ENCODE results near the gene B3GAT1.
A peak's percentile ranks its signal among the peaks of the same experiment; 100 is the strongest.

The B3GAT1 gene

GRCh38 chr11:134370526-134371435 lies 41.3 kb downstream of the B3GAT1 start:
- DNase-seq, result no peak

DNA sequence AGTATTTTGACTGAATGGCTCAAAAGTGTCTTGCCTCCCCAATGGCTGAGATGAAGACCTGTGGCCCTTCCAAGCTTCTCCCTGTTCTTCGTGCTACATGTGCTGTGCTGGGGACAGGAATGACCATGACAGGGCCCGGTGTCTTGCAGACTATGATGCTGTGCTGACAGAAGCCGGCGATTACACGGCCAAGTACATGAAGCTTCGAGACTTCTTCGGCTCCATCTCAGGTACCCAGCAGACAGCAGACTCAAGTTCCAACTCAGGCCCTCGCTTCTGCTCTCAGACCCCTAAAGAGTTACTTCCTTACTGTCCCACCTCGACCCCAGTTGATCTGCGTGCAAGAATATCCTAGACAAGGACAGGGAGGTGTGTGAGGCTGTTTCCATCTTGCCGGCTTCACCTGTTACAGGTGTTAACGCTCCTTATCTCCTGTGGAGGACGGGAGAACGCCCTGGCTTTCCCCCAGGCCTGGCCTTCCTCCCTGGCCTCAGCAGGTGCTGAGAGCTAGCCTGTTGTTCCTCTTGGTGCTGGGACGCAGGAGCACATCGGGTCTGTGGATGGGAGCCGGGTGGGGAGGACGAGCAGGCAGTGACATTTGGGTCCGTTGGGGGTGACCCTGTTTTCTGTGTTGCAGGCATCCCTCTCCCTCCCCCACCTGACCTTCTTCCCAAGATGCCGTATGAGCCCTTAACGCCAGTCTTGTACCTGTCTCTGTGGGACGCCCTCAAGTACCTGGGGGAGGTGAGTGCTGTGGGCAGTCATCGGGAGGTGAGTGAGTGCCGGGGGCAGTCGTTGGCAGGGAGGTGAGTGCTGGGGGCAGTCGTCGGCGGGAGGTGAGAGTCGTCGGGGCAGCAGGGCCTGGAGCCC lies 42.2 kb downstream of the B3GAT1 start:
- no peak for DNase-seq

- no peak for DNase-seq
These were observed 44.3 kb downstream of the B3GAT1 start for GRCh38 chr11:134367781-134368180.

DNA sequence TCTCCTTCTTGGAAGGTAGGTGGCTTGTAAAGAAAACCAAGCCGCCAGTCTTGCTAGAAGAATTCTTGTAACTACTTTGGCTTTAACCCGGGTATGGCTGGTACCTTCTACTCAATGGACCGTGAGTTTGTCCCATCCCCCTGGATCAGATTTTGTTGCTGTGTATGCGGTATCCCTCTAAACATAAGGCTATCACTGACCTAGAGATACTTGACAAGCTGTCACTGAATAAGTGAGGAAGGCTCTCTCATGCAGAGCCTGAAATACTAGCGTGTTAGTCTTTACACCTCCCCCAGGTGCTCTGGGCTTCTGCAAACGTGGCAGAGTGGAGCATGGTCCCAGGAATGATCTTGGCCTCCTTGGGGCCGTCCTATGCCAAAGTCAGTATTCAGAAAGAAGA lies 45.8 kb downstream of the B3GAT1 start:
- DNase-seq, result no peak

- DNase-seq, result no peak
These were observed 46.8 kb downstream of the B3GAT1 start for GRCh38 chr11:134365011-134365925.

- DNase-seq, result no peak
These were observed 47.8 kb downstream of the B3GAT1 start for GRCh38 chr11:134364261-134364660.

- no peak for DNase-seq
These were observed 48.5 kb downstream of the B3GAT1 start for GRCh38 chr11:134363592-134363991.

DNA sequence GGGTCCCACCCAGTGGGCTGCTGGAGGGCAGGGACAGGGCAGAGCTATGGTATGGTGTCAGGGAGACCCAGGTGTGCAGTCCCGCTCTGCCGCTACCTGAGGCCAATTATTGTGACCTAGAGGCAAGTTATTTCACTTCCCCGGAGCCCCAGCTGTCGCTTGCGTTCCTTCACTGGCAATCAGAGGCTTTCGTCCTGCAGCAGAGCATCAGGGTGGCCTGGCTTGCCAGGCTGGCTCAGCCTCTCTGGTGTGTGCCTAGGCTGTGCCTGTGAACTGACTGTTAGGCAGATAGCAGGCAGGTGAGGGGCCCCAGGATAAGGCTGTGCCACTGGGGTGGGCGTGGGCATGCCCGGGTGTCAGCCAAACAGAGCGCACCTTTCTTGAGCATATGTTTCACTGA lies 48.9 kb downstream of the B3GAT1 start:
- DNase-seq, result no peak

- DNase-seq, result no peak
These were observed 49.7 kb downstream of the B3GAT1 start for GRCh38 chr11:134362192-134362901.

GRCh38 chr11:134361661-134362060 lies 50.4 kb downstream of the B3GAT1 start:
- no peak for DNase-seq

GRCh38 chr11:134360050-134360835 lies 51.8 kb downstream of the B3GAT1 start:
- peak; percentile 25 for DNase-seq

DNA sequence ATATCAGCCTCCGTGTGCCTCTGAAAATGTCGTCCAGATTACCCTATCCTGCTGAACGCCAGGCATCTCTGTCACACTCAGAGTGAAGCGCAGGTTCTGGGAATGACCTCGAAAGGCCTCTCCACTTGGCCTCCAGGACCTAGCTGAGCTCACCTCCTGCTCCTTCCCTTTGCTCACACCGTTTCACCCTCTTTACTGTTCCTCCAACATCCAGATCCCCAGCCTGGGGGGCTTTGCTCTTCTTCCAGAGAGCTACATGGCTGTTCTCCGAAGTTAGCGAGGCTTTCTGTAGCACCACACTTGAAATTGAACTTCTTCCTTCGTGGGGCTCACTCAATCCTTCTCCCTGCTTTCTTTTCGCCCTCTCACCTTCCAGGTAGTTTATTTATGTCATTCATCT lies 52.4 kb downstream of the B3GAT1 start:
- no peak for DNase-seq

DNA sequence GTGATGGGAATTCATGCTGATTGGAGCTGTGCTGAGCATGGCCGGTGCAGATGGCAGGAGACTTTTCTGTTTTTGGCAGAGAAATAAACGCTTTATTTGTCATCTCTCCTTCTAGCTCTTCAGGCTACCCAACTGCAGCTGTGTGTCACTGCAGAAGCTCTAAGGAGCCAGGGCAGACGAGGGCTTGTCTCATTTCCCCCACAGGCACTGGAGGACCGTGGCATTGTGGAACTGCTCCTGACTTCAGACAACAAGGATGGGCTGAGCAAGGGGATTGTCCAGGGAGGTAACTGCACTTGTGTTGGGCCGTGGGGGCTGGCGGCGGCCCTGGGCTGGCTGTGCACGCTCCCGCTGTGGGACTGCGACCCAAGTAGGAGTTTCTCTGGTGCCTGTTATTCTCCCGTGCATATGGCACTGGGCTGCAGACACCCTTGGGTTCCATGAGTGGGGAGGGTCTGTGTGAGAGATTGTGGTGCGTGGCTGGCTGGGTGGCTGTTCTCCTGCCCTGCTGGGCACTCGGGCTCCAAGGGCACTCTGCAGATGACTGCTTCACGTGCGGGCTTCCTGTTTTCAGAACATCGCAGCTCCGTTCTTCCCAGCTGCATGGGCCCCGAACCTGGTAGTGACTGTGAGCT lies 53.1 kb downstream of the B3GAT1 start:
- DNase-seq, result no peak

GRCh38 chr11:134358165-134358855 lies 53.7 kb downstream of the B3GAT1 start:
- no peak for DNase-seq

DNA sequence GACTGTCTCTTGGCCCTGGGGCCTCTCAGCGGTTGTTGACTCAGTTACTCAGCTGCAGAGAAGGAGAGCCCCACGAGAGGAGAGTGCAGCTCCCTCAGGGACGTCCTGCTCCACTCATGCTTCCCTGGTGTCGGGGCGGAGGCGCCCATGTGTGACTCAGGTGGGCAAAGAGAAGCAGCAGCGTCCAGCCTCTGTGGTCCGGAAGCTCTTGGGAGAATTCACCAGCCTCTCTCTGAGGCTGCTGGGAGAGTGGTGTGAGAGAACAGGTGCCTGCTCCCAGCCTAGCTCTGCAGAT lies 54.5 kb downstream of the B3GAT1 start:
- DNase-seq, result no peak

DNA sequence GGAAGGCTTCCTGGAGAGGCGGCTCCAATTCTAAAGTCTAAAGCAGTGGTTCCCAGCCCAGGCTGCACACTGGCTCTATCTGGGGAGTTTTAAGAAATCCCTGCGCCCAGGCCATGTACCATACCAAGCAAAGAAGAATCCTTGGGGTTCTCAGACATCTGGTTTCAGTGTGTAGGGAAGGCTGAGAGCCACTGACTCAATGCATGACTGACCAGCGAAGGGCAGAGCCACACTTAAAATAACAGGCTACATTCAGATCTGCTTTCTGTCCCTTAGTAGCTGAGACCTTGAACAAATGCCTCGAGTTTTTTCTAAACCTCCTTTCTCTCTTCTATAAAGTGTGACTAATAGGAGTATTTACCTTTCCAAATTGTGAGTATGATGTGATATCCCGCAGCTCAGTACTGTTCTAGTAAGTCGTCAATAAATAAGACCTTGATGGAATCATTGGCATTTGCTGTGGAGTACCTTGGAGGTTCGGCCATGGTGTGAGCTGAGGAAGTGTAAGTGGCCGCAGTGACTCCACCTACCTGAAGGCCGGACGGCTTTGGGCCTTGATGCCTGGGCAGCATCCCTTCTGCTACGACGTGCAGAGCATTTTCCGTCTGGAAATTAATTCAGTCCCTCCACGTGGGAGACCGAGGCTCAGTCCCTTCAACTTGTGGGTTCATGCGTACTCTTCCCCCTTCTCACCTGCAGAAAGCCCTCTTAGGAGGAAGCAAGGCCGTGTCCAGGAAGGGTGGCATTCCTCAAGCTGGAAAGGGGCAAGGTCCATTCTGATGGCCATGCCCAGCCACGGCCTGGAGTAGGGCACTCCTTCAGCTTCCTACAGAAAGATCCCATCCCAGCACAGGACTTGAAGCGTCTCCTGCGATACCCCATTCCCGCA lies 55.1 kb downstream of the B3GAT1 start:
- no peak for DNase-seq

- DNase-seq, result no peak
These were observed 56.4 kb downstream of the B3GAT1 start for GRCh38 chr11:134355656-134356055.

DNA sequence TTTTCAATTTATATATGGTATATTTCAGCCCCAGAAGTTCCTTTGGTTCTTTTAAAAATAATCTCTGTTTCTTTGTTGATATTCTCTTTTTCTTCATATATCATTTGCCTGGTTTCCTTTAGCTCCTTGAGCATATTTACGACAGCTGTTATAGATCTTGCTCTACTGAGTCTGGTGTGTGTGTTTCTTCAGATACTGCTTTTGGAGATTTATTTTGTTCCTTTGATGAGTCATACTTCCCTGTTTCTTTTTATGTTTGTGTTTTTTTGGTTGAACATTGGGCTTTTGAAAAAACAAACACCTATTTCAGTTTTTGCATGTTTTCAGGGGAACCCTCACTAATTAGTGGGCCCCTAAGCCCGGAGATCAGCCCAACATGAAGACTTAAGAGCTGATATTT lies 56.9 kb downstream of the B3GAT1 start:
- DNase-seq, result no peak

GRCh38 chr11:134352111-134352510 lies 59.9 kb downstream of the B3GAT1 start:
- DNase-seq, result no peak

Data from NCI-H345 (cell line).